Natural killer cell treated with Interleukin-12 subunit alpha and Interleukin-12 subunit beta and Interleukin-15 and Interleukin-18, amount 100 ng/mL, for 72 hours (primary cell): ENCODE data around the gene STK33. TPM values are rescaled to one million over a fixed set of nuclear protein-coding genes. Genes with fewer than 3 reads are reported as not detected.
"Not testable (repeated sequence)": the region's sequence is repeated elsewhere in the genome, so short reads cannot be mapped to it uniquely, and the experiment has no call there.

ENCODE experiments used
- ATAC-seq, 2 donors: fragments of 150-1000 bp; cut with Tn5 transposase in 1 of 2; sonication (Bioruptor Pico), chemical (Tn5 transposase) in 1 of 2; 2 replicates each; pipeline ENCODE4 v1.10.0; 2021
- DNase-seq: peaks from one replicate; pipeline ENCODE4 v3.0.0; 2022; ENCODE audit warnings: low spot score
- H3K27ac Mint-ChIP-seq, 2 donors: 1 replicate in 1 of 2; 2 replicates in 1 of 2; pipeline ENCODE4 v1.8.0; 2022; ENCODE audit warnings: mixed read lengths in 2 of 2, mild to moderate bottlenecking in 1 of 2, moderate library complexity in 1 of 2
- H3K27me3 Mint-ChIP-seq, 2 donors: 1 replicate in 1 of 2; 2 replicates in 1 of 2; pipeline ENCODE4 v1.8.0; 2022; ENCODE audit warnings: mixed read lengths in 2 of 2
- H3K36me3 Mint-ChIP-seq: one replicate; pipeline ENCODE4 v1.8.0; 2022; ENCODE audit warnings: mixed read lengths
- H3K4me1 Mint-ChIP-seq, 2 donors: 1 replicate in 1 of 2; 2 replicates in 1 of 2; pipeline ENCODE4 v1.8.0; 2022; ENCODE audit warnings: low read depth in 2 of 2, mixed read lengths in 2 of 2, mild to moderate bottlenecking in 1 of 2
- H3K4me3 Mint-ChIP-seq: one replicate; pipeline ENCODE4 v1.8.0; 2022; ENCODE audit warnings: mixed read lengths
- H3K9me3 Mint-ChIP-seq: 2 replicates; pipeline ENCODE4 v1.8.0; 2022; ENCODE audit warnings: mixed read lengths
- total RNA-seq, 2 donors: library from RNA; stranded (reverse); gene quantifications; one replicate each; pipeline ENCODE4 v1.2.3, GENCODE V29; 2022

The STK33 gene
- total RNA-seq, 2 donors from 2014 or later = 0.74 to 1.5 TPM

GRCh38 chr11:8484251-8484650, 109.8 kb downstream of the STK33 start:
- Mint-ChIP-seq H3K4me1 (no peaks in the 10 kb centered on the region), H3K4me3 (no peak overlapping the region), H3K27me3 (peaks cover 0 to 5% of the 10 kb centered on the region in 2 donors)

GRCh38 chr11:8480858-8481257, 113.2 kb downstream of the STK33 start:
- H3K36me3 Mint-ChIP-seq = no peaks in the 10 kb centered on the region
- no peak for DNase-seq
- H3K4me1 Mint-ChIP-seq = no peaks in the 10 kb centered on the region

More at GRCh38 chr11:8484251-8484650, 109.8 kb downstream of the STK33 start:
- H3K27ac Mint-ChIP-seq = no peak overlapping the region
- ATAC-seq = no peak
- no peaks in the 10 kb centered on the region for H3K9me3 Mint-ChIP-seq
- no peak for DNase-seq
- no peaks in the 10 kb centered on the region for H3K36me3 Mint-ChIP-seq

GRCh38 chr11:8477680-8478079, 116.3 kb downstream of the STK33 start:
- Mint-ChIP-seq H3K27me3 (peaks cover 4 to 16% of the 10 kb centered on the region in 2 donors), H3K9me3 (no peaks in the 10 kb centered on the region), H3K36me3 (no peaks in the 10 kb centered on the region), H3K4me3 (no peak overlapping the region), H3K27ac (no peak overlapping the region), H3K4me1 (no peaks in the 10 kb centered on the region)
- no peak for ATAC-seq
- no peak for DNase-seq

More at GRCh38 chr11:8480858-8481257, 113.2 kb downstream of the STK33 start:
- peaks cover 4 to 16% of the 10 kb centered on the region in 2 donors for H3K27me3 Mint-ChIP-seq
- no peak for ATAC-seq
- no peak overlapping the region for H3K4me3 Mint-ChIP-seq
- H3K27ac Mint-ChIP-seq = no peak overlapping the region
- no peaks in the 10 kb centered on the region for H3K9me3 Mint-ChIP-seq

GRCh38 chr11:8477151-8477550, 116.9 kb downstream of the STK33 start:
- Mint-ChIP-seq H3K36me3 (no peaks in the 10 kb centered on the region), H3K9me3 (no peaks in the 10 kb centered on the region), H3K4me1 (no peaks in the 10 kb centered on the region), H3K27me3 (peaks cover 4 to 16% of the 10 kb centered on the region in 2 donors), H3K4me3 (no peak overlapping the region), H3K27ac (no peak overlapping the region)
- DNase-seq (no peak), ATAC-seq (no peak)

- not testable (repeated sequence) for DNase-seq, H3K4me3 Mint-ChIP-seq, ATAC-seq, H3K27ac Mint-ChIP-seq, H3K4me1 Mint-ChIP-seq, H3K27me3 Mint-ChIP-seq, H3K9me3 Mint-ChIP-seq
- H3K36me3 Mint-ChIP-seq = peaks cover 11% of the 10 kb centered on the region
These were observed 126.2 kb downstream of the STK33 start for GRCh38 chr11:8467806-8468205.

- not testable (repeated sequence) for H3K27ac Mint-ChIP-seq, H3K4me3 Mint-ChIP-seq, ATAC-seq, H3K27me3 Mint-ChIP-seq, H3K9me3 Mint-ChIP-seq, DNase-seq, H3K4me1 Mint-ChIP-seq
- H3K36me3 Mint-ChIP-seq = peaks cover 11% of the 10 kb centered on the region
These were observed 126.7 kb downstream of the STK33 start for GRCh38 chr11:8467356-8467755.

GRCh38 chr11:8466884-8467283, 127.1 kb downstream of the STK33 start:
- not testable (repeated sequence) for H3K27me3 Mint-ChIP-seq, H3K4me1 Mint-ChIP-seq, H3K27ac Mint-ChIP-seq, DNase-seq, H3K9me3 Mint-ChIP-seq, H3K4me3 Mint-ChIP-seq, ATAC-seq
- H3K36me3 Mint-ChIP-seq = peaks cover 11% of the 10 kb centered on the region

- H3K36me3 Mint-ChIP-seq = no peaks in the 10 kb centered on the region
- H3K27ac Mint-ChIP-seq = no peak overlapping the region
- H3K4me1 Mint-ChIP-seq = no peaks in the 10 kb centered on the region
- no peaks in the 10 kb centered on the region for H3K9me3 Mint-ChIP-seq
- ATAC-seq (no peak), DNase-seq (no peak)
- H3K27me3 Mint-ChIP-seq = peaks cover 0 to 8% of the 10 kb centered on the region in 2 donors
- no peak overlapping the region for H3K4me3 Mint-ChIP-seq
These were observed 134.2 kb downstream of the STK33 start for GRCh38 chr11:8459711-8460399.

- H3K27me3 Mint-ChIP-seq = peaks cover 0 to 14% of the 10 kb centered on the region in 2 donors
- no peaks in the 10 kb centered on the region for H3K9me3 Mint-ChIP-seq
- no peak overlapping the region for H3K27ac Mint-ChIP-seq
These were observed 151.7 kb downstream of the STK33 start for GRCh38 chr11:8442301-8442700.

GRCh38 chr11:8440649-8441048, 153.4 kb downstream of the STK33 start:
- ATAC-seq = no peak
- H3K4me1 Mint-ChIP-seq = no peaks in the 10 kb centered on the region
- no peaks in the 10 kb centered on the region for H3K9me3 Mint-ChIP-seq
- H3K27ac Mint-ChIP-seq = no peak overlapping the region
- H3K4me3 Mint-ChIP-seq = no peak overlapping the region
- H3K36me3 Mint-ChIP-seq = no peaks in the 10 kb centered on the region
- peaks cover 0 to 7% of the 10 kb centered on the region in 2 donors for H3K27me3 Mint-ChIP-seq
- DNase-seq = no peak

More at GRCh38 chr11:8442301-8442700, 151.7 kb downstream of the STK33 start:
- Mint-ChIP-seq H3K36me3 (no peaks in the 10 kb centered on the region), H3K4me3 (no peak overlapping the region), H3K4me1 (no peaks in the 10 kb centered on the region)
- ATAC-seq (no peak), DNase-seq (no peak)

GRCh38 chr11:8429483-8429882, 164.5 kb downstream of the STK33 start:
- ATAC-seq (no peak), DNase-seq (no peak)
- peaks cover 5% of the 10 kb centered on the region for H3K9me3 Mint-ChIP-seq
- peaks cover 10 to 35% of the 10 kb centered on the region in 2 donors for H3K27me3 Mint-ChIP-seq
- H3K36me3 Mint-ChIP-seq = peaks cover 5% of the 10 kb centered on the region
- H3K27ac Mint-ChIP-seq = no peak overlapping the region
- no peak overlapping the region for H3K4me3 Mint-ChIP-seq
- H3K4me1 Mint-ChIP-seq = no peaks in the 10 kb centered on the region

- ATAC-seq (no peak), DNase-seq (no peak)
- Mint-ChIP-seq H3K4me3 (no peak overlapping the region), H3K27me3 (peaks cover 10 to 28% of the 10 kb centered on the region in 2 donors), H3K36me3 (peaks cover 5% of the 10 kb centered on the region), H3K27ac (no peak overlapping the region), H3K4me1 (no peaks in the 10 kb centered on the region), H3K9me3 (peaks cover 5% of the 10 kb centered on the region)
These were observed 168.0 kb downstream of the STK33 start for GRCh38 chr11:8426076-8426475.

- no peak overlapping the region for H3K4me3 Mint-ChIP-seq
- ATAC-seq (no peak), DNase-seq (no peak)
- H3K36me3 Mint-ChIP-seq = no peaks in the 10 kb centered on the region
- no peak overlapping the region for H3K27ac Mint-ChIP-seq
- no peaks in the 10 kb centered on the region for H3K9me3 Mint-ChIP-seq
- peaks cover 5 to 11% of the 10 kb centered on the region in 2 donors for H3K27me3 Mint-ChIP-seq
- H3K4me1 Mint-ChIP-seq = no peaks in the 10 kb centered on the region
These were observed 178.8 kb downstream of the STK33 start for GRCh38 chr11:8415195-8415594.

GRCh38 chr11:8408151-8408941, 185.7 kb downstream of the STK33 start:
- no peak for ATAC-seq
- H3K27me3 Mint-ChIP-seq = peaks cover 0 to 7% of the 10 kb centered on the region in 2 donors
- no peaks in the 10 kb centered on the region for H3K4me1 Mint-ChIP-seq
- no peak for DNase-seq
- no peaks in the 10 kb centered on the region for H3K9me3 Mint-ChIP-seq
- H3K4me3 Mint-ChIP-seq = no peak overlapping the region
- no peak overlapping the region for H3K27ac Mint-ChIP-seq
- no peaks in the 10 kb centered on the region for H3K36me3 Mint-ChIP-seq
